GDM1 (cell line): ENCODE data around the gene GYPB.
"Not testable (repeated sequence)": the region's sequence is repeated elsewhere in the genome, so short reads cannot be mapped to it uniquely, and the experiment has no call there.

Experiments
- DNase-seq: peaks from one replicate; lab custom pipeline; 2025; lab: John Stamatoyannopoulos, UW

Gene GYPB

DNA sequence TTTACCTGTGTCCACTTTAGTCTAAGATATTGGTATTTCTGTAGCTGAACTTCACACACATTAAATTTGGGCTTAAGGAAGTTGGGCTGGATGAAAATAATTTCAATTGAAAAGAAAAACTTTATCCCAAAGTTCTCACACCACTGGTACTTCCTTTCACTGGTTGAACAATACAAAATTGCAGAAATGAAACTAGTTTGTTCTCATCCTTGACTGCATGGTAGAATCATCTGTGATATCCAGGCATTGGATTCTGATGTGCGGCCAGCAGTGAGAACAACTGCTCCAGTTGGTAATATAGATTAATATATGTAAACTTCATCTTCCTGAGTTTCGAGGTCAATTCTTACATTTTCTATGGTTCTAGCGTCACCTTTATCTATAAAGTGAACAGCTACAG lies 10.6 kb downstream of the GYPB start:
- DNase-seq, result not testable (repeated sequence)

DNA sequence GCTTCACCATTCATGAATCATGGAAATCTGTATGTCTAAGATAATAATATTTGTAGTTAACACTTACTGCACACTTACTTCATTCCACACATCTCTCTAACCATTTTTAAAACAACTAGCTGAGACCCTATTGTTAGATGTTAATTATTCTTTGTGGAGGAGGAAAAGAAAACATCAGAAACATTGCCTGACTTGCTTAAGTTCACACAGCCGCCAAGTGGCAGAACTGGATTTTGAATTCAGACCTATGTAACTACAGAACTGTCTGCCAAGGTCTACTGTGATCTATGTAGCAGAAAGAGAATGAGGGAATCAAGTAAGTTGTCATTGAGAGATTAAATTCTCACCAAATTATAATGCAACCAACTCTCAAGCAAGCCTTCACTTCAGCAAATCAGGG lies 11.2 kb downstream of the GYPB start:
- DNase-seq, result not testable (repeated sequence)

DNA sequence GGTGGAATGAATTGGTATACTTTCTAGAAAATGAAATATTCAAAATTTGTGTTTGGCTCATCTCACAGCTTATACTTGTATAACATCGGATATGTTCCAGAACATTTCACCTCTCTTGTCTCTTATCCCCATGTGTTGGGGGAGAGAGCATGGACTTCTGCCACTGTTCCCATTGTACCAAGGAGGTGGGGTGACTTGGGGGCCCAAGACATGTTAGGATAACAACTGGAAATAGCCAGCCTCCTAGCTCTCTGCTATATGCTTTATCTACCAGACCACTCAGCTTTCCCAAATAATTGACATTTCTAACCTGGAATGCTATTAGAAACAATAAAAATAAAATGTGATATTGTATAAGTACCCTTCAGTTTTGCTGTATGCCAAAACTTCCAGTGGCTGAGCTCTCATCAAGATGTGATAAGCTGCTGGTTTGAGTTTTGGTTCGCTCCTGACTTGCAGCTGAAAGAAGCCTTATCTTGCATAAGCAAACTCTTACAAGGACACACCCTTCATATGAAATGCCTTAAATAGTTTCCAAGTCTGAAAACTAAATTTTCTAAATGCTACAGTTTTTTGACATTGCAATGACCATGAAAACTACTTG lies 12.9 kb downstream of the GYPB start:
- DNase-seq, result not testable (repeated sequence)

GRCh38 chr4:144005558-144005953 lies 13.6 kb downstream of the GYPB start:
- not testable (repeated sequence) for DNase-seq

GRCh38 chr4:144004868-144005557 lies 14.2 kb downstream of the GYPB start:
- not testable (repeated sequence) for DNase-seq

DNA sequence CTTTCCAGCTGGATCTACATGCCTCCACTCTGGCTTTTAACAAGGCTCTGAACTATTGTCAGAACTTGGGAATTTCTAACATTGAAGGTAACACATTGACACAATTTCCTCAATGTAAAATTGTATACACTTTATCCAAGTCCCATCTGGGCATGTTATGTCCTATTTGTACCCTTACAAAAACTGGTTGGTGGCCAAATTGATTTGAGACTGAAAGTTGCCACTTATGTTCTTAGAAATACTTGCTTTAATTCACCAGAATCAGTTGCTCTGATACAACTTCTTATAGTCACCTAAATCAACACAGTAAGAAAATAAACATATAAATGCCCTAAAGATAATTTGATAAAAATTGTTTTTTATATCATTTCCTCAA lies 15.3 kb downstream of the GYPB start:
- not testable (repeated sequence) for DNase-seq

DNA sequence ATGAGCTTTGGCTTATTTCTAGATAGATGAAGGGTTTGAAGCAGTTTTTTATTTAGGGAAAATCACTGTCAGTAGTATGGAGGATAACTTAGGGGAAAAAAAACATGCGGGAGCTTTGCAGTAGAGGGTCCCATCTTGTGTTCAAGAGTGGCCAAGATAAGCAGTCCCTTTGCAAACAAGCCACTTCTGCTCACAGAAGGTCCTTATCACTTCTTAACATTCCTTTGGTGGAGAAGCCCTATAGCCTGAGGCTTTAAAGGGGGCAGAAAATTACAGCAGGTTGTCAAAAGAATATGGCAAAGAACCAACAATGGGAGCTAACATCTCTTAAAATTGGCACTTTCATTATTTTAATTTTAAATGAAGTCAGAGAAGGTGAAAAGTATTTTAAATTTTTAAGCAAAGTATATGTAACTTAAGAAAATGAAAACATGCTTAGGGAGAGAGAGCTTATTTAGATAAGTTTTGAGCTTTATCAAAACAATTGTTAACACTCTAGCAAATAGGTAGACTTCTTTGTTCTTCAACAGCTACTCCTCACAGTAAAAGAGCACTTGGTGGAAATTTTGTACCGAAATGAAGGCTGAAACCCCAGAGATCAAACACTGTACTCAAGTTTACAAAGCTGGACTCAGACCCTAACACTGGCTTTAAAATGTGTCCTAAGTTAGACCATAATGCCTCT lies 15.8 kb downstream of the GYPB start:
- DNase-seq, result not testable (repeated sequence)

- DNase-seq, result not testable (repeated sequence)
Measured at GRCh38 chr4:144000331-144000995, 18.7 kb downstream of the GYPB start.

GRCh38 chr4:143996193-143996592 lies 23.0 kb downstream of the GYPB start:
- DNase-seq, result not testable (repeated sequence)

DNA sequence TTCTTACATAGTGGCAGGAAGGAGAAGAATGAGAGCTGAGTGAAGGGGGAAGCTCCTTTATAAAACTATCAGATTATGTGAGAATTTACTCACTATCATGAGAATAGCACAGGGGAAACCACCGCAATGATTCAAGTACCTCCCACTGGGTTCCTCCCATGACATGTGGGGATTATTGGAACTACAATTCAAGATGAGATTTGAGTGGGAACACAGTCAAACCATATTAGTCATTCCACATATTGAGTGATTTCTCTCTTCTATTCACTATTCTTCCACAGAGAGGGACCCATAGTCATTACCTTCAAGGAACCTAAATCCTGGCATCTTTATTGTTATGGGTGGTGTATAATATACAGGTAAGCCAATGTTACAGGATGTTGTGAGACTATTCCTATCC lies 27.4 kb downstream of the GYPB start:
- DNase-seq, result not testable (repeated sequence)

DNA sequence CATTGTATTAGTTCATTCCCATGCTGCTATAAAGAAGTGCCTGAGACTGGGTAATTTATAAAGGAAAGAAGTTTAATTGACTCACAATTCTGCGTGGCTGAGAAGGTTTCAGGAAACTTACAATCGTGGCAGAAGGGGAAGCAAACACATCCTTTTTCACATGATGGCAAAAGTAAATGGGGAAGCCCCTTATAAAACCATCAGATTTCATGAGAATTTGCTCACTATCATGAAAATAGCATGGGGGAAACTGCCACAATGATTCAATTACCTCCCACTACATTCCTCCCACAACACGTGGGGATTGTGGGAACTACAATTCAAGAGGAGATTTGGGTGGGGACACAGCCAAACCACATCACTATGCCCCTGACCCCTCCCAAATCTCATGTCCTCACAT lies 28.5 kb downstream of the GYPB start:
- not testable (repeated sequence) for DNase-seq

DNA sequence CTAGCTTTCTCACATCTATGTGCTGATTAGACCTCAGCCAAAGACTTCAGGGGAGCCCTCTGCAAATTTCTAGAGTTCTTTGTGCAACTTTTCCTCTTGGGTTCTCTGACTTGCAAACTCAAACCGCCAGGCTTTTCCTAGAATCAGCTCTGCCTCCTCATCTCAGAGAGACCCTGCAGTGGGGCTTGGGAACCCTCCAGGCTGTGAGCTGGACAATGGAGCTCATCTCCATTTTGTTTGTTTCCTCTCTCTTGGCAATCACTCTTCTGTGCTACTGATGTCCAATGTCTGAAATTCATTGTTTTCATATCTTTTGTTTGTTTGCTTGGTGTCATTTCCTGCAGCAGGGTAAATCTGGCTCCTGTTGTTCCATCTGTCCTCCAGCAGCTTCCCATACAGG lies 33.0 kb downstream of the GYPB start:
- DNase-seq, result no peak

DNA sequence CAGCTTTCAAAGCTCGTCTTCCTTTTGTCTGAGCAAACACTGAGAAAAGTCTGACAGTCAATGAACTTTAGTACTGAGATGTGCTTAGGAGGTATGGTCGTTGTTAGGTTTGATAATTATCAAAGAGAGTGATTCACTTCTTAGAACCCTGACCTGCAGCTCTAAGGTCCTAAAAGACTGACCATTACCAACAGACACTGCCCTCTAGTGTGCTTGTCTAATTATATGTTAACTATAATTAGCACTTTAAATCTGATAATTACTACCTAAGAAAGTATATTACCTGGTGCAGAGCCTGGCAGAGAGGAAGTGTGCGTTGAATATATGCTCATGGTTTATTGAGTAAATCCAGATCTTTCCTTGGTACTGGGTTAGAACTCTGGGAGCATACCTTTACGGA lies 38.4 kb downstream of the GYPB start:
- not testable (repeated sequence) for DNase-seq

GRCh38 chr4:143975527-143975926 lies 43.7 kb downstream of the GYPB start:
- peak; percentile 80 for DNase-seq

DNA sequence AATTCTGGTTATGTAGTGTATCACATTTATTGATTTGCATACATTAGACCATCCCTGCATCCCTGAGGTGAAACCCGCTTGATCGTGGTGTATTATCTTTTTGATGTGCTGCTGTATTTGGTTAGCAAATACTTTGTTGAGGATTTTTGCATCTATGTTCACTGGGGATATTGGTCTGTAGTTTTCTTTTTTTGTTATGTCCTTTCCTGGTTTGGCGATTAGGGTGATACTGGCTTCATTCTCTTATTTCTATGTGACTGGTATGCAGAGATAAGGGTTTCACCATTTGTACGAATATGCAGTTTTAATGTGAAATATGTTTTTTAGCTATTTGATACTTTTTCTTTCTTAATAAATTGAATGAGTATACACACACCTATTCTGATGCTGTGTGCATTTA lies 45.2 kb downstream of the GYPB start:
- not testable (repeated sequence) for DNase-seq

- no peak for DNase-seq
Measured at GRCh38 chr4:143961075-143961474, 58.1 kb downstream of the GYPB start.

DNA sequence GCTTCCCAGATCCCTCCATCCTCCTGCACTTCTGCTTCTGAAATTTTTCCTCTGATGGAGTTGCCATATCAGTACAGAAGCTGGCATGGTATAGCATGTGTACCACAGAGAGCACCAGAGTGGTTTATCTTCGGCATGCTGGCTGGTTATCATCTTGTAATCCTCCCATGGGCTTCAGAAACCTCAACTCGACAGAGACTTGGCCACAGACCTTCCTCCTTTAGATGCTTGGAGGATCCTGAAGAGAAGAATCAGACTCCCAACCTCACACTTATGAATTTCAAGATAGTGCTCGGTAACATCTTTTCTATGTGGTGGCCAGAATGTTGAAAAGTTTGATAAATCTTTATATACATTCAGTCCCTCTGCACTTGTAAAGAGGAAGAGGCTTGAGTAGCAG lies 63.9 kb downstream of the GYPB start:
- DNase-seq, result not testable (repeated sequence)

GRCh38 chr4:143951458-143951972 lies 67.7 kb downstream of the GYPB start:
- DNase-seq, result not testable (repeated sequence)

DNA sequence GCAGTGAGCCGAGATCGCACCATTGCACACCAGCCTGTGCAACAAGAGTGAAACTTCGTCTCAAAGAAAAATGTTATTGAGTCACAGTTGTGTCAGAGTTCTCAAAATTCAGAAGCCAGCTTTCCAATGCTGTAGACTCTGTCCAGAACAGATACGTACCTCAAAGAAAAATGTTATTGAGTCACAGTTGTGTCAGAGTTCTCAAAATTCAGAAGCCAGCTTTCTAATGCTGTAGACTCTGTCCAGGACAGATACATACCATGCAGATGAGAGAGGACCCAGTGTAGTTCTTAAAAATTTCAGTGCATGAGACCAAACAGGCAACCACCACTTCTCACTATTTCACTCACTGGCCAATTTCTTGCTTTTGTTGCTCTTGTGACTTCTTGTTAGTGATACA lies 68.2 kb downstream of the GYPB start:
- DNase-seq, result not testable (repeated sequence)

- peak; percentile 21 for DNase-seq
Measured at GRCh38 chr4:143950185-143950584, 69.0 kb downstream of the GYPB start.

- DNase-seq, result not testable (repeated sequence)
Measured at GRCh38 chr4:143947493-143947892, 71.7 kb downstream of the GYPB start.
